HCT116 (cell line): ENCODE measurements around the gene SHISA2.

Experiments used
- CTCF ChIP-seq, 3 experiments: fragments of 200-600 bp in 1 of 3; sonication (generic) in 1 of 3; IDR thresholded peaks in 2 of 3; conservative IDR thresholded peaks in 1 of 3; 2 replicates each; pipeline ENCODE4 v1.5.1; 2012 to 2017; ENCODE audit warnings: low read depth in 2 of 3, low read length in 2 of 3, antibody characterized with exemption in 1 of 3, borderline replicate concordance in 1 of 3, control low read depth in 1 of 3, mild to moderate bottlenecking in 1 of 3, mixed read lengths in 1 of 3, mixed run types in 1 of 3, moderate library complexity in 1 of 3; ENCODE audit not compliant: insufficient read depth in 1 of 3
- EGR1 ChIP-seq: IDR thresholded peaks from 2 replicates; pipeline ENCODE4 v1.6.1; 2012; ENCODE audit warnings: low read depth
- EZH2 ChIP-seq: fragments of 200-600 bp; sonication (generic); IDR thresholded peaks from 2 replicates; pipeline ENCODE4 v1.6.1; 2017; ENCODE audit warnings: antibody characterized with exemption, mixed run types
- JUND ChIP-seq: IDR thresholded peaks from 2 replicates; pipeline ENCODE4 v1.6.1; 2012
- POLR2A ChIP-seq: IDR thresholded peaks from 2 replicates; pipeline ENCODE4 v1.7.0; 2011; ENCODE audit warnings: borderline replicate concordance; ENCODE audit not compliant: insufficient read depth, insufficient read length; ENCODE audit errors: extremely low read depth
- POLR2AphosphoS5 ChIP-seq: IDR thresholded peaks from 2 replicates; pipeline ENCODE4 v1.6.1; 2011; ENCODE audit warnings: mild to moderate bottlenecking, low read depth, low read length, moderate library complexity
- RAD21 ChIP-seq: IDR thresholded peaks from 2 replicates; pipeline ENCODE4 v1.6.1; 2012; ENCODE audit warnings: low read depth, mild to moderate bottlenecking
- REST ChIP-seq: IDR thresholded peaks from 2 replicates; pipeline ENCODE4 v1.6.1; 2012; ENCODE audit warnings: low read depth
- SP1 ChIP-seq: IDR thresholded peaks from 2 replicates; pipeline ENCODE4 v1.6.1; 2012; ENCODE audit warnings: low read depth
- SRF ChIP-seq: IDR thresholded peaks from 2 replicates; pipeline ENCODE4 v1.6.1; 2012; ENCODE audit warnings: low read depth
- YY1 ChIP-seq: IDR thresholded peaks from 2 replicates; pipeline ENCODE4 v1.6.1; 2011; ENCODE audit warnings: low read length, low read depth, moderate library complexity, mild to moderate bottlenecking; ENCODE audit not compliant: insufficient replicate concordance; ENCODE audit errors: extremely low read depth
- ZBTB33 ChIP-seq: IDR thresholded peaks from 2 replicates; pipeline ENCODE4 v1.6.1; 2011; ENCODE audit warnings: mild to moderate bottlenecking, low read length, moderate library complexity; ENCODE audit not compliant: insufficient replicate concordance; ENCODE audit errors: extremely low read depth
- TF ChIP-seq, protein P1 (sequence below): IDR thresholded peaks from 2 replicates; pipeline ENCODE4 v1.6.1; 2012

GRCh38 chr13:26071691-26072090 is 19.9 kb upstream of the SHISA2 start:
- TF ChIP-seq CTCF (IDR thresholded peaks at IDR 0.05 in 2 of 3, conservative IDR thresholded peaks at IDR 0.05 in 1 of 3; ENCODE audit: borderline replicate concordance in 1 of 3, insufficient read depth in 1 of 3, low read depth in 2 of 3, low read length in 2 of 3) (no peak), POLR2A (no peak), RAD21 (no peak), EZH2 (no peak), EGR1 (no peak), ZBTB33 (no peak), POLR2AphosphoS5 (no peak), SRF (no peak), JUND (no peak), SP1 (no peak), YY1 (no peak), REST (no peak)
- TF ChIP-seq, protein P1, sequence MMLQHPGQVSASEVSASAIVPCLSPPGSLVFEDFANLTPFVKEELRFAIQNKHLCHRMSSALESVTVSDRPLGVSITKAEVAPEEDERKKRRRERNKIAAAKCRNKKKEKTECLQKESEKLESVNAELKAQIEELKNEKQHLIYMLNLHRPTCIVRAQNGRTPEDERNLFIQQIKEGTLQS: no peak
